Endometrium (tissue), 2 donors: Measurements from ENCODE around the gene VPS13D.

Experiments
- FAIRE-seq: peaks from 2 replicates; lab custom pipeline; 2012; peaks lifted over from hg19 to GRCh38; lab: Jason Lieb, UNC
- donor health status: control.
- donor health status: control.

Gene VPS13D

DNA sequence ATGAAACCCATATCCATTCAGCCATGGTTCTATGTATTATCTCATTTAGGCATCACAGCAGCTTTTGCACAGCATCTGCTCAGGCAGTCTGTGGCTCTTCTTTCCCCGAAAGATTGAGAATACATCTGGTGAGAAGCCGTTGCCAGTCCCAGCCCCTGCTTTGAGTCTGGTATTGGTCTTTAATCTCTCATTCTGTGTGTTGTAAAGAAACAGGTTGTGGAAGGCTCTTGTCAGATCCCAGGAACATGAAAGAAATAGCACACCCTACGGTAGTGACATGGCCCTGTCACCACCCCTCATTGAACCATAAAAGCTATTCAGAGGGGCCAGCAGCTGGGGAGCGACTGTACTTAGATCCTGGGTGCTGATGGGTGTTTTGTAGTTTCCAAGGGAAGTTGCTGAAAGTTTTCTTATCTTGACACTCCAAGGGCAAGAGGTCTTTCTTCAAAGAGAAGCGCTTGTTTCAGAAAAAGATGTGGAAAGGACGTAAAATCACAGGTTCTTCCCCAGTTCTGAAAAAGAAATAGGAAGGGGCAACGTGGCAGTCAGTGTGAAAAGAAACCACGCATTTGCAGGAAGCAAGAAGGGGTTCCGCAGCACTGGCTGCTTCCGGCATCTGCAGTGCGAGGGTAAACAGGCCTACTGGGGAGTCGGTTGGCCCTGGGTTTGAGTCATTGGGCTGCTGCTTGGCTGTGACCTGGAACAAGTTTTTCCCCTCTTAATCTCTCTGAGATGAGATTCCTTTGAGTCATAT lies 243.1 kb downstream of the VPS13D start:
- FAIRE-seq: no peak

GRCh38 chr1:12473596-12474362 lies 243.9 kb downstream of the VPS13D start:
- FAIRE-seq: peak; percentile 60

DNA sequence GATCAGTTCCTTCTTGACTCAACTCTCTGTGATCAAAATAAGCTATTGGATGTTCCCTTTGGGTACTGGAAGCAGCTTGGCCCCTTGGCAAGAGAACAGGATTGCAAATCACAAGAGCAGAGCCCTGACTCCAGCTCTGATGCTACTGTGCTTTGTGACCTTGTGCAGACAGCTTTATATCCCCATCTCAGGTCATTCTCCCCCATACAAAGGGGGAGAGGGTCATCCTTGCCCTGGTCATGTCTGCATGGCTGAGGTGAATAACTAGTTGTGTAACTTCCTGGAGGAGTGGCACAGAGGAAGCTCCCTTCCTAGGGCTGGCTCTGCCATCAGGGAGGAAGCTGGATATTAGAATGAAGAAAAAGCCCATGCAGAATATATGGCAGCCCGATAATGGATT lies 245.3 kb downstream of the VPS13D start:
- no peak for FAIRE-seq

GRCh38 chr1:12475530-12475934 lies 245.7 kb downstream of the VPS13D start:
- no peak for FAIRE-seq

DNA sequence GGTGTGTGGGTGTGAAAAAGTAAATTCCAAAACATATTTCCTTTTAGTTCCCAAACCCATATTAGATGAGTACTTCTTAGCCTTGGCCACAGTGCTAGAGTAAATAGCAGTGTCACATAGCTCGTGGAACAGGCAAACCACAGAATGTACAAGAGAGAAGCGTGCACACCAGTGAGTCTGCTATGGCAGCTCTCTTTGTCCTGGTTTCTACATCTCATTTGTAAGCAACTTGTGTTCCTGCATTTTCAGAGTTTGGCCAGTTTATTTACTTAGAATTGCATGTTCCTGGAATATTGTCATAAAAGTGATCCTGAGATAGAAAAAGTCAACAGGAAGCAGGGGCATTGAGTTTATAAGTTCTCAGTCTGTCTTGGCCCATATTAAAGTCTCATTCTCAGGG lies 246.1 kb downstream of the VPS13D start:
- no peak for FAIRE-seq

DNA sequence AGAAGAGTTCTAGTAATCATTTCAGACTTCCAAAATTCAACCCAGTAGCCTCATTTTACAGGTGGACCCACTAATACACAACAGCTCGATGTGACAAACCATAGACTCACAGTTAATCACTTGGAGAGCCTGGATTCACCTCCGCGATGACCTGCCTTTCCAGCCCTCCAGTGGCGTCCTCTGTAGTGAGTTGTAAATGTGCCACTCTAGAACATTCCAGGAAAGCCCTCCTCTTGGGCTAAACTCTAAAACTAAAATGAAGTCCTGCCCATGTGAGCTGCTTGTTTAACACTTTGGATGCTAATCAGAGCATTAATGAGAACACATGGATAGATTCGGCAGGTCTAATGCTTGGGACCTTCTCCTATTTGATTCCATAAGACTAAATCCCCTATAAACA lies 247.5 kb downstream of the VPS13D start:
- FAIRE-seq: no peak

GRCh38 chr1:12477936-12478611 lies 248.2 kb downstream of the VPS13D start:
- FAIRE-seq: peak; percentile 97

DNA sequence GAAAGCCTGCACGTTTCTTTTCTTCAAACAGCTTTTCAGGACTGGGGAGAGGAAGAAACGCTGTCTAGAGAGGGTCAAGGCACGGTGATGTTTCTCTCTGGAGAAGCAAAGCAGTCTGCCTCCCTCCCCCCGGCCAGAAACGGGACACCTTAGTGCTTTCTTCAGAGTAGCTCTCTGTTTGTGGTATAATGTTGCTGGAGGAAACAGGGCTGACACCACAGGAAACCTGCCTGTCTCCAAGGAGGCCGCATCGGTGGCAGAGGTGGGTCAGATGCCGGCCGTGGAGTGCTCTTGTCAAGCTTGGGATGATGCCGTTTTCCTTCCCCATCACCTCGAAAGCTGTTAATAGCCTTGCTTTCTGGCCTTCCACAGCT lies 248.8 kb downstream of the VPS13D start:
- FAIRE-seq: no peak

DNA sequence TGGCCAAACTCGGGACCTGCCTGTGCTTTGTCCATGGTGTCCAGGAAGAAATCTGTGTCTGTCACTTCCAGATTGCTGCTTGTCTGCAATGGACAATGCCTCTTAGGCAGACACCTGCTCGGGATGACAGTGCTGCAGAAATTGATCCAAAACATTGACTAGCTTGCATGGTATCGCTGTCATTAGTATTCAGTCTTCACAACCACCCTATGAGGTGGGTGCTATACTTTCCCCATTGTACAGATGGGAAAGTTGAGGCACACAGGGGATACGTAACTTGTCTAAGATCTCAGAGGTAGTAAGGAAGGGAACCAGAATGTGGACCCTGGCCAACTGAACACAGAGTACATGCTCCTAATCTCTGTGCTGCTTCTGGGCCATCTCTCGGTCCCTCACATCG lies 249.5 kb downstream of the VPS13D start:
- no peak for FAIRE-seq

DNA sequence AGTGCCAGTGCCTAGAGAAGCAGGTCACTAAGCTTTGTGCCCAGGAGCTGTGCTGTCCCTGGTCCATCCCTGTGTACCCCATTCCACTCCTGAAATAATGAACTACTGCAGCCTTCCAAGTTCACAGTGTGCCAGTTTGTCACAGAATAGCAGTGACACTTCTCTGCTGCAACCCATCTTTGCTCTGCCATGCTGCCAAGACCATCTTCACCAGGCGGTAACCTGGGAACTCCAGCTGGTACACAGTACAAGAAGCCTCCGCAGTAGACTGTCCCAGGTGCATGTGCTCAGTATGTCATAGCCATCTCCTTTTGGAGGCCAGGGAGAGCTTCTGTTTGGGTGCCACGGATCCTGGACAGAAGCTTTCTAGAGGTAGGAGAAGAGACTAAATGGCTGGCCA lies 250.2 kb downstream of the VPS13D start:
- FAIRE-seq: no peak

- no peak for FAIRE-seq
Measured at GRCh38 chr1:12480748-12481362, 251.0 kb downstream of the VPS13D start.

DNA sequence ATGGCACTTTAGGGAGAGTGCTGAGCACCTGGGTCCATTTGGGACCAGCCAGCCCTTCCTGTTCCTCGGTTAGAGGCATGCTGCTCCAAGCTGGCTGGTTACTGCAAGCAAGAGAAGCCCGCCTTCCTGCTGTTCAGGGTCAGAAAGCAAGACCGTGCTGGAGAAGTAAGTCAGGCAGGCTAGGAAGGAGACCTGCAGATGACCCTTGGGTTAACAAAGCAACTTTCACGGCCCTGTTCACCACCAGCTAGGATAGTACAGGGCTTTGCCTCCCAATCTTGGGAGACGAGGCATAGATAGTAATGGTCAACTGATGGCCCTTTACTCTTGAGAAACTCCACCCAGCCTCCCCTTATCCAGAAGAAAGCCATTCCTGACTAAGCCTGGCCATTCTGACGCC lies 252.1 kb downstream of the VPS13D start:
- no peak for FAIRE-seq

- no peak for FAIRE-seq
Measured at GRCh38 chr1:12482988-12483387, 253.2 kb downstream of the VPS13D start.

DNA sequence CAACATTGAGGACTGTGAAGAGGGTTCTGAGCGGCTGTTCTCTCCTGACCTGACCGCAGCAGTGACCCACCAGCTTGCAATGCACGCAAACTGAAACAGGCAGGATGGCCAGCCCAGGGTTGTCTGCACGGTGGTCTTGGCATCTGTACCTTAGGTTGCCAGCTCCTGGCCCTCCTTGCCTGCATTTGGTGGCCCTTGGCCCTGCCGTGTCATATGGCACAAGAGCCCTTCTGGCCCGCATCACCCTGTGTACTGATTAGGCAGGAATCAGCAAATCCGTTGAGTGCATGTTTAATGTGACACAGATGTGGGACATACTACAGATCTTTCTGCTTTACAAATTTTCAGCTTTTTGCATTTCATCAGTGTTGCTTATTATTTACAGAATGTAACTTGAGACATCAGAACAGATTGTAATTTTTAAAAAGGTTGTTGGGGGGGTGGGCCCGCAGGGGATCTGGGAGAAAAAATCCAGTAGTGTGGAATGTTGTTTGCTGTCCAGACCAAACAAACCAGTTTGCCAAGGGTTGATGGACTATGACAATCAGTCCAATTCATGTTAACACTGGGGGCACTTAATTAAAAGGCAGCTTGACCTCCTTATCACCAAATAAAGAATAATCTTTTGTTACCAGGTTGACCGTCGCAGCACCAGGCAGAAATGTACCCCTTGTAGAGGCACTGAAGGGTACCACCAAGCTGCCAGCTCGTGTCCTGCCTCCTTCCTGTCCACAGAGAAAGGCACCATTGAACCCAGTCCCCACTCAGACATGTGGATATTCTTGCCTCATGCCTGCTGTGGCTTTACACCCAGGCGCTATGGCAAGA lies 255.6 kb downstream of the VPS13D start:
- peak; percentile 85 for FAIRE-seq

DNA sequence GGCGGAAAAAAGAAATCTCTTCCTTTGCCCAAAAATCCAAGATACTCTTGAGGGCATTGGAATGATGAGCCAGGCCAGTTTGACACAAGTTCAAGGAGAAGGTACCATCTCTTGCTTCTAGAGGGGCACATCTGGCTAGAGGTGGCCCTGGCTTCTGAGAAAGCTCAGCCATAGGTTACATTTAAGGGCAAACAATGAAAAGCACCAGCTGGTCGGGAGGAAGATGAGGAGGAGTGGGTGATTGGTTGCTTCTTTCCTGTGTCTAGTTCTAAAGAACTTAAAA lies 256.2 kb downstream of the VPS13D start:
- FAIRE-seq: no peak

GRCh38 chr1:12486401-12487005 lies 256.7 kb downstream of the VPS13D start:
- FAIRE-seq: no peak

DNA sequence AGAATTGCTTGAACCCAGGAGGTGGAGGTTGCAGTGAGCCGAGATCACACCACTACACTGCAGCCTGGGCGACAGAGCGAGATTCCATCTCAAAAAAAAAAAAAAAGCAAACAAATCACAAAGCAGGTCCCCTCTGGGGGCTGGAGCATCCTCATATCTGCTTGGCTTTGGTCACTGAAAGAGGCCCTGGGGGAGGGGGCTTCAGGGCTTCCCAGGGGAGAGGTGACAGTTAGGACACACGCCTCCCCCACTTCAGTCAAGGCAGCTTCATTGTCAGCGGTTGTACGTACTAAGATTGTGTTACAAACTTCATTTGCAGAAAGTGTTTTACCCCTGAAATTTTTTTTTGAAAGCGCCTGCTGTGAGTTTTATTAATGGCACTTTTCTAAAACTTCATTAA lies 257.7 kb downstream of the VPS13D start:
- FAIRE-seq: no peak

DNA sequence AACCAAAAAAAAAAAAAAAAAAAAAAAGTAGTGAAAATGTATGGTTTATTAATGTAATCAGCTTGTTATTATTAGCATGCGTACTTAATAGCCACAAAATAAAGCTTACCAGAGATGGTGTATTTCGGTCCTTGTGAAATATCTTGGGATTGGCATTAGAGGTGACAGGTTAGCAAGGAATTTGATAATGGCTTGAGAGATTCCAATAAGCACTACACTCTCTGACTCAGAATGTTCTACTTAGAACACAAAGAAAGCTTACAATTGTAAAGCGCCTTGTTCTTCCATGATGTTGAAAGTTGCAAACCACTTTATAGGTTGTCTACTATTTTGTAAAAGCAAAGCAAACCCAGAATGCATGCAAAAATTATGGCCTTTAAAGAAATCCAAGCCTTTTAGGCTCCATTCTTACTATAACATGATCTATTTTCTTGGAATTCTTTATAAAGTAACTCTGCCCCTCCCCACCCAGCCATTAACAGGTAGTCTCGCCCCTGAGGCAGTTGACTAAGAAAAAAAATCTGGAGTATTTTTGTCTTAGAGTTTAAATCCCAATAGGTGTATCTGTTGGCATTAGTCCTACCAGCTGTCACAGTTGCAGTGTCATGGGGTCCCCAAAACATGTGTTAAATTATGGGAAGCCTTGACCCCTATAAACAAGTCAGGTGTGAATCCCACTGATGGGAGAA lies 259.0 kb downstream of the VPS13D start:
- no peak for FAIRE-seq

DNA sequence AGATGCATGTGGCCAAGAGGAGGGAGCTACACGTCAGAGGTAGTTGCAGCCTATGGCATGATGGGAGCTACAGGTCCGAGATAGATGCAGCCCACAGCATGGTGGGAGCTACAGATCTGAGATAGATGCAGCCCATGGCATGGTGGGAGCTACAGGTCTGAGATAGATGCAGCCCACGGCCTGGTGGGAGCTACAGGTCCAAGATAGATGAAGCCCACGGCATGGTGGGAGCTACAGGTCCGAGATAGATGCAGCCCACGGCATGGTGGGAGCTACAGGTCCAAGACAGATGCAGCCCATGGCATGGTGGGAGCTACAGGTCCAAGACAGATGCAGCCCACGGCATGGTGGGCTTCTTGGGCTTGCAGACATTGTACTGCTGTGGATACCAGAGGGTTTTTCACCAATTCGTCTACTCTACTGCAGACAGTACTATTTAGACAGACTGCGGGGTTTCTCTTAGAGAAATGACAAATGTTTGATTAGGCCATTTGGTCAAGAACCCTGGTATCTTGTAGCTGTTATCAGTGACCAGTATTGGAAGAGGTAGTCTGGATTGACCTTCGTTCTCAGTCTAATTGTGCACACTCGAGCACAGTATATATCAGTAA lies 260.8 kb downstream of the VPS13D start:
- no peak for FAIRE-seq

DNA sequence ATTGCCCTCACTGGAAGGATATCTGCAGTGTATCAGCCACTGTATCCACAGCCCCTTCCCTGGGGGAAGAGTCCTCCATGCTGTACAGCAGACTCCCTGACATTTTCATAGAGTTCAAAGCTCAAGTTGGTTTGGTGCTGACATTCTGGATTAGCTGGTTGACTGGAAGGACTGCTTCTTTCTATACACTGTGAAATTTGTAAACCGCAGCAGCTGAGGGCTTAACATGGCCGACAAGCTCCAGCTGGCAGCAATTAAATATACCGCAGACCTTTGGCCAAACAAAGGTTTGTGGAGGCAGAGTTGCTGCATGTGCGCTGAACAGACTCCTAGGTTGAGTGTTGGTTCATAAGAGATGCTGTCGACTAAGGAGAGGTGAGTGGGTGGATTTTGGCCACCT lies 261.8 kb downstream of the VPS13D start:
- FAIRE-seq: no peak

DNA sequence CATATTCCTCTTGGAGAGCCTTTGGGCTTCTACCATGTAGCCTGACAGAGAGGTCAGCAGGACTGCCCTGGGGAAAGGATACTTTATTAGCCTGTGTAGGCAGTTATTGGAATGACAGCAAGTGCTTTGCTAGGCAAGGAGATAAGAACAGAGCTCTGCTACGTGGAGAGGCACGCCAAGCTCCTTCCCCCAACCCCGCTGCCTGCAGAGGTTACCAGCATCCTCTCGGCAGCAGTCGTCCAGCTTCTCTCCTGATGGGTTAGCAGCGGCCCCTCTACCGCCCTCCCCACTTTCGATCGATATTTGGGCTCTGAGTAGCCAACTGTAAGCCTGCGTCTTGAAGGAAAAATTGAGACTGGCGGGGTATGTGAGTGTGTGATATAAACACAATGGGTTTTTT lies 265.9 kb downstream of the VPS13D start:
- FAIRE-seq: no peak
